ENCODE data around the gene DLGAP4.

Gene DLGAP4

DNA sequence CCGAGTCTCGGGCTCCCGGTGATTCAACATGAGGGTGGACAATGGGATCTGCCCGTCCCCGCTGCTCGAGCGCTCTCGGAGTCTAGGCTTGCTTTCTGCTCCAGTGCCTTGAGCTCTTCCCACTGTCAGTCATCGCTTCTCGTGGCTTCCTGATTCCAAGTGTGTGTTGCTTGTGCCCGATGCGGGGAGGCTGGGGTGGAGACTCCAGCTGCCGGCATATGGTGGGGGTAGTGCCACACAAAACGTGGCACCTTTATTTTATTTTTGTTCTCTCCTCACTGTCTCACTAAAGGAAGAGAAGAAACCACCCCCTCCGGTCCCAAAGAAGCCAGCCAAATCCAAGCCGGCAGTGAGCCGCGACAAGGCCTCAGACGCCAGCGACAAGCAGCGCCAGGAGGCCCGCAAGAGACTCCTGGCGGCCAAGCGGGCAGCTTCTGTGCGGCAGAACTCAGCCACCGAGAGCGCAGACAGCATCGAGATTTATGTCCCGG, 220.4 kb downstream of the DLGAP4 start:
- H3K4me3 ChIP-seq (ENCODE audit: low read depth, low read length) = no peak overlapping the region
- TF ChIP-seq, protein P1, sequence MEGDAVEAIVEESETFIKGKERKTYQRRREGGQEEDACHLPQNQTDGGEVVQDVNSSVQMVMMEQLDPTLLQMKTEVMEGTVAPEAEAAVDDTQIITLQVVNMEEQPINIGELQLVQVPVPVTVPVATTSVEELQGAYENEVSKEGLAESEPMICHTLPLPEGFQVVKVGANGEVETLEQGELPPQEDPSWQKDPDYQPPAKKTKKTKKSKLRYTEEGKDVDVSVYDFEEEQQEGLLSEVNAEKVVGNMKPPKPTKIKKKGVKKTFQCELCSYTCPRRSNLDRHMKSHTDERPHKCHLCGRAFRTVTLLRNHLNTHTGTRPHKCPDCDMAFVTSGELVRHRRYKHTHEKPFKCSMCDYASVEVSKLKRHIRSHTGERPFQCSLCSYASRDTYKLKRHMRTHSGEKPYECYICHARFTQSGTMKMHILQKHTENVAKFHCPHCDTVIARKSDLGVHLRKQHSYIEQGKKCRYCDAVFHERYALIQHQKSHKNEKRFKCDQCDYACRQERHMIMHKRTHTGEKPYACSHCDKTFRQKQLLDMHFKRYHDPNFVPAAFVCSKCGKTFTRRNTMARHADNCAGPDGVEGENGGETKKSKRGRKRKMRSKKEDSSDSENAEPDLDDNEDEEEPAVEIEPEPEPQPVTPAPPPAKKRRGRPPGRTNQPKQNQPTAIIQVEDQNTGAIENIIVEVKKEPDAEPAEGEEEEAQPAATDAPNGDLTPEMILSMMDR (conservative IDR thresholded peaks at IDR 0.05; ENCODE audit: low read depth, low read length) = no peak
- DNase-seq (ENCODE audit: low read depth) = no peak

DNA sequence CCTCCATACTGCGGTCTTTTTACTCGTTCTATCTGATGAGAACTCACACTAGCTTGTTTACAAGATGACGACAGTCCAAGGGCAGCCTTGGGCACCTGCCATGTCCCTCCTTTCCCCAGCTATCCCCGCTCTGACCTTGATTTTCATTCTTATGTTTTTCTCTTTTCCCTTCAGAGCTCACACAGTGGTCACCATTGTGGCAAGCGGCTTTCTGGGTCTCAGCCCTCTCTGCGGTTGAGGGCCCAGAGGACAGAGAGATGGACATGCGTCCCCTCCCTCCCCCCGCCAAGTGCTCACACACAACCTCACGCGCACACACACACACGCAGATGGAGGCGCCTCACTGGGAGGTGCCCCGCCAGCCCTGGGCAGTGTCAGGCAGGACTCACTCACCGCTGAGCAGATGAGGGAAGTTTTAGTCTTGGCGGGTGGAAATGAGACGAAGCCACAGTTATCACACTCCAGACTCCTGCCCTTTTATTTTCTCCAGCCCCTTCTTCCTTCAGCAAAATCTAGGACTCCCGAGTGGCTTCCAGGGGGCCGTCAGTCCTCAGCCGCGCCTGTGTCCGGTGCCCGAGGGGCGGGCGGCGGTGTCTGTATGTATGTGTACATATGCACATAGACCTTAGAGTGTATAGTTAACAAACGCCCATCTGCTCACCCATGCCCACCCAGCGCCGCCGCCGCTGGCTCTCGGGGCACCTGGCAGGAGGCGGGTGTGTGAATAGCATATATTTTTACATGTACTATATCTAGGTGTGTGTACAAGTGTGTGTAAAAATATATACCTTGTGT, 221.4 kb downstream of the DLGAP4 start:
- DNase-seq (ENCODE audit: low read depth) = no peak
- TF ChIP-seq, protein P1 (conservative IDR thresholded peaks at IDR 0.05; ENCODE audit: low read depth, low read length) = no peak
- no peak overlapping the region for H3K4me3 ChIP-seq (ENCODE audit: low read depth, low read length)

DNA sequence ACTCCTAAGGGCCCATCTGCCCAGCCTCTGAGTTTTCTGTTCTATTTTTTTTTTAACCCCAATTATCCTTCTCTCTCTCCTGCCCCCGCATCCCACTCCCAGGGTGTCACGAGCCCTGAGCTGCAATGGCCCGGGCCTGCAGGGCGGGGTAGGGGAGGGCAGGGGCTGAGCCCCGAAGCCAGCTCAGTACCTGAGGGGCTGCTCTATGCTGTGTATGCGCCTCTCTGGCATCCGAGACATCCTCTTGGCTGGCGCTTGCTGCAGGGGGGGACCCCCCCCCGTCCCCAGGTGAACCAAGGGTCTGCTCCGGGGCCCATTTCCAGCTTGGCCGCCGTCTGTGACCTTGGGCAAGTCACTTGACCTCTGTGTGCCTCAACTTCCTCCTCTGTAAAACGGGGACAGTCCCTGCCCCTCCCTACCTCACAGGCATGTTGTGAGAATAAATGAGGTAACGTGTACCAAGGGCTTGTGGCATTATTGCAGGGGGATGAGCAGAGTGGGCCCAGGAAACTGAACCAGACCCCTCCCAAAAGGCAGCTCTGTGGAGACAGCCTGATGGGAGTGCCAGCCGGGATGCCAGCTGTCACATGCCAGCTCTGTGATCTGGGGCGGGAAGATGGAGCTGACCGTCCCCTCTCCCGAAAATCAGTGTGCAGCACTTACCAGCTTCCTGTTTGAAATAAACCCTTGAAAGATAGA, 222.2 kb downstream of the DLGAP4 start:
- no peak overlapping the region for H3K4me3 ChIP-seq (ENCODE audit: low read depth, low read length)
- no peak for DNase-seq (ENCODE audit: low read depth)
- TF ChIP-seq, protein P1 (conservative IDR thresholded peaks at IDR 0.05; ENCODE audit: low read depth, low read length) = no peak

DNA sequence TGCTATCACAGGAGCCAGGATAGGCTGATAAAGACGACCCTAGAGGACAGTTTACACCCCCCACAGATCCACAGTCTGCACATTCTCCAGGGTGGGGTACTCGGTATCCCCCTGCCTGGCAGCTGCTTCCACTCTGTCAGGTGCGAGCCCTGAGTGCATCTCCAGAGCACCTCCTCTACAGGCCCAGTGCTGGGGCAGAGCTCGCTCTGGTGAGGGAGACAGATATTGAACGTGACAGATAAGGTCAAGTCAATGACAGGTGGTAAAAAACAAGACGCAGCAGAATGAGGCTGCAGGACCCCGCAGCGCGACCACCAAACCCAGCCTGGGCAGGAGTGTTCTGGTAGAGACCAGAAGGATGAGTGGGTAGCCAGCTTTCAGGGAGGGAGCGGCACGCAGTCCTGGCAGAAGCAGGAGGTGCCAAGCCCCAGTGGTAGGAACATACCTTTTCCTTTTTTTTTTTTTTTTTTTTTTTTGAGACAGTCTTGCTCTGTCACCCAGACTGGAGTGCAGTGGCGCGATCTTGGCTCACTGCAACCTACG, 222.8 kb downstream of the DLGAP4 start:
- H3K4me3 ChIP-seq (ENCODE audit: low read depth, low read length) = no peak overlapping the region
- TF ChIP-seq, protein P1 (conservative IDR thresholded peaks at IDR 0.05; ENCODE audit: low read depth, low read length) = no peak
- no peak for DNase-seq (ENCODE audit: low read depth)

DNA sequence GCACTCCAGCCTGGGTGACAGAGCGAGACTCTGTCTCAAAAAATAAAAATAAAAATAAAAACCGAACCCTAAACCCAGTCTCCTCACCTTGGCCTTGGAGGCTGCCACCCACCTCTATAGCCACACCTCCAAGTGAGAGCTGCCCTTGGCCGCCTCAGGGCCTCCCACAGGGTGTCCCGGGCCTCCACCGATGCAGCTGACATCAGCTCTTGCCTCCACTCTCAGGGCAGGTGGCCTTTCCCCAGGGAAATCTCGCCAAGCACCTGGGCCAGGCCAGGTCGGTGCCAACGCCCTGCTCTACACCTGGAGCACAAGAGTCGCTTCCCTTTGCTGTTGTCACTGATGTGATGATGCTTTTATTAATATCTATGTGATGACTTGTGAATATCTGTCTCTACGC, 226.2 kb downstream of the DLGAP4 start:
- TF ChIP-seq, protein P1 (conservative IDR thresholded peaks at IDR 0.05; ENCODE audit: low read depth, low read length) = no peak
- H3K4me3 ChIP-seq (ENCODE audit: low read depth, low read length) = no peak overlapping the region
- no peak for DNase-seq (ENCODE audit: low read depth)

DNA sequence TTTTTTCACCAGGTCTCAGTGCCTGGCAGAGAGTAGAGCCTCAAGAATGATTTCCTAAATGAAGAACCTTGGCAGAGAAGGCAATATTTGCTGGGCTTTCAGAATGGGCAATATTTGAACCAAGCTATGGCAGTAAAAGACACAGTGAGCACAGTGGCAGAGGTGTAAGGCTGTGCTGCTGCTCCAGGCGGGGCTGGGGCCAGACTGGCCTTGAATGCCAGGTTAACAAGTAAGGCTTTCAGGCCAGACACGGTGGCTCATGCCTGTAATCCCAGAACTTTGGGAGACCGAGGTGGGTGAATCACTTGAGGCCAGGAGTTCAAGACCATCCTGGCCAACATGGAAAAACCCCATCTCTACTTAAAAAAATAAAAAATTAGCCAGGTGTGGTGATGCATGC, 226.7 kb downstream of the DLGAP4 start:
- DNase-seq (ENCODE audit: low read depth) = no peak
- no peak overlapping the region for H3K4me3 ChIP-seq (ENCODE audit: low read depth, low read length)
- TF ChIP-seq, protein P1 (conservative IDR thresholded peaks at IDR 0.05; ENCODE audit: low read depth, low read length) = no peak
